ENCODE measurements around the gene ERC2.

- no peak for TF ChIP-seq CTCF (IDR thresholded peaks at IDR 0.05)
- no peak for TF ChIP-seq POLR2A (IDR thresholded peaks at IDR 0.05)
Measured at GRCh38 chr3:55907616-55908015, 560.7 kb downstream of the ERC2 start.

Measured in breast epithelium (tissue), 3 donors.